HUDEP-2 (cell line): ENCODE measurements around the gene KCNH1.
A peak's percentile ranks its signal among the peaks of the same experiment; 100 is the strongest.
"Not testable (repeated sequence)": the region's sequence is repeated elsewhere in the genome, so short reads cannot be mapped to it uniquely, and the experiment has no call there.

Experiments
- DNase-seq, 76 experiments: peaks; one replicate each; lab custom pipeline; 2025; ENCODE audit not compliant: unreplicated experiment in 76 of 76; lab: John Stamatoyannopoulos, UW

Gene KCNH1

GRCh38 chr1:211013346-211014240 lies 120.4 kb downstream of the KCNH1 start:
- no peak for DNase-seq

- not testable (repeated sequence) for DNase-seq
These were observed 122.8 kb downstream of the KCNH1 start for GRCh38 chr1:211011128-211011527.

DNA sequence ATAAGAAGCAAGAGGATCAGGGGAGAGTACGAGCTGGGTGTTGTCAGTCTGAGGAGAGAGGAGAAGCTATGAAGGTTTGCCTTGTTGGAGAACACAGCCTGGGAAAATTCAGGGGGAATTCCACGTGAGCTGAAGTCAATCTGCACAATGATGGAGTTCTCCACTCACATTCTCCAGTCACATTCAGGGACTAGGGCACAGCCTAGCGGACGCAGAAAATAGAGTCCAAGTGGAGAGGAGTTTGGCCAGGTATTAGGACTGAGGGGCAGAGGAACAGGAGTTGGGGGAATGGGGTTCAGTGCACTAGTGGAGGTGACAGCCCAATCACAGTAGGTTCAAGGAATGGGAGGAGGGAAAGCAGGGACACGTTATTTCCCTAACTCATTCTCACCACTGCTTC lies 124.0 kb downstream of the KCNH1 start:
- no peak for DNase-seq

DNA sequence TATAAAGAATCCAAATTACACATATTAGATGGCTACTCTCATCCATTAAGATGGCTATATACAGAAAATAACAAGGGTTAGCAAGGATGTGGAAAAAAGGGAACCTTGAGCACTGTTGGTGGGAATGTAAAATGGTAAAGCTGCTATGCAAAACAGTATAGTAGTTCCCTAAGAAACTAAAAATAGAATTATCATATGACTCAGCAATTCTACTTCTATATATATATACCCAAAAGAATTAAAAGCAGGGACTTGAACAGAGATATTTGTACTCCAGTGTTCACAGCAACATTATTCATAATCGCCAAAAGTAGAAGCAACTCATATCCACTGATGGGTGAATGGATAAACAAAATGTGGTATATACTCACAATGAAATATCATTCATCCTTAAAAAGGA lies 126.1 kb downstream of the KCNH1 start:
- no peak for DNase-seq

GRCh38 chr1:210995931-210996330 lies 138.0 kb downstream of the KCNH1 start:
- DNase-seq: not testable (repeated sequence)

GRCh38 chr1:210992837-210993236 lies 141.1 kb downstream of the KCNH1 start:
- DNase-seq: no peak

GRCh38 chr1:210989905-210990304 lies 144.0 kb downstream of the KCNH1 start:
- DNase-seq: no peak

DNA sequence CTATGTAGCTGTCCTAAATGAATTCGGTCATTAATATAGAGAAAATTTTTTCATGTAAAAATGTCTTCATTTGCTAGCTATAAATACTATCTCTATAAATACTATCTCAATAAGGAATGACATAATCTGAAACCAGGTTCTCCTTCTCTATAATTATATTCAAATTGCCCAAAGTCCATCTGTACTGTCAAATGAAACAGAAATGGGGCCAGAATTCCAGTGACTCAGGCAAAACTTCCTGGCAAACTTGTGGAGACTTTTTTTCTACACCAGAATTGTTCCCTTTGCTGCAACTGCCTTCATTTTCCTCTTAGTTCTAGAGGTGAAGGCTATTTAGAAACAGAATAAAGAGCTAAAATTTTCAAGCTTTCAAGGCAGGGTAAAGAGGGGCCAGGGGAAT lies 152.5 kb downstream of the KCNH1 start:
- DNase-seq: no peak

DNA sequence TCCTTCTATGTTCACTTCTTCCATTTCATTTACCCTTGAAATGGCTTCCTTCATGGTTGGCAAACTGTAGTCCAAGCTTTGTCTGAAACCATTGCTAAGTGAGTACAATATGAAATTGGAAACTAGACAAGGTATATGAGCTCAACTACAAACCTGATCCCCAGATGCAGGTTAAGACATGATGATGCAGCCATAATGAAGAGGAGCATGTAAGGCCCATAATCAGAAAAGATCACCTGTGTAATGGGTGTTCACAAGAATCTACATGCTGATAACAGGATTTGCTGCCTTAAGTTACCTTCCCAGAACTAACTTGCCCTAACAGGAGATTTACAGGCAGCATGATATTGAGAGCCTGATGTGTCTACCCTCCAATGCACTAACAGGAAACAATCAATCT lies 153.9 kb downstream of the KCNH1 start:
- no peak for DNase-seq

GRCh38 chr1:210978974-210979354 lies 155.0 kb downstream of the KCNH1 start:
- DNase-seq: no peak

GRCh38 chr1:210978316-210978973 lies 155.5 kb downstream of the KCNH1 start:
- no peak for DNase-seq

DNA sequence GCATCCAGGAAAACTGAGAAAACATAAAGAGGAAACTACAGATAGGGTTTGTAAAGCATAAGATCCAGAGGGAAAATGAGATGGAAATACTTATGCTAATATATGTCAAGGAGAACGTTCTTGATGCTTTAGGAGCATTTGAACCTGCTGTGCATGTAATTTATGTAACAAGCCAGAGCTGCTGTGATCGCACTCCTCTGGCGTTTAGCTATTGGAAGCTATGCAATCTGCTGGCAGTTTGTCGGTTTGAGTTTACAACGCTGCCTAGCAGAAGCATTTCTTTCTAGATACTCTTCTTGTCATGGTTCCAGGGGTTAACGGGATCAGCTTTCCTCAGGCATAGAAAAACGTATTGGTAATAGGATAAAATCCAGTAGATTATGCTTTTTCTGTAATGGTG lies 182.7 kb downstream of the KCNH1 start:
- DNase-seq: no peak

GRCh38 chr1:210949940-210950546 lies 183.9 kb downstream of the KCNH1 start:
- DNase-seq: peak in 27 of 76 experiments; percentile 2 to 52 (median 9)

- DNase-seq: no peak
These were observed 184.5 kb downstream of the KCNH1 start for GRCh38 chr1:210949489-210949888.

GRCh38 chr1:210949039-210949438 lies 184.9 kb downstream of the KCNH1 start:
- DNase-seq: no peak

- DNase-seq: peak in 1 of 76 experiments; percentile 2
These were observed 189.7 kb downstream of the KCNH1 start for GRCh38 chr1:210944252-210944651.

DNA sequence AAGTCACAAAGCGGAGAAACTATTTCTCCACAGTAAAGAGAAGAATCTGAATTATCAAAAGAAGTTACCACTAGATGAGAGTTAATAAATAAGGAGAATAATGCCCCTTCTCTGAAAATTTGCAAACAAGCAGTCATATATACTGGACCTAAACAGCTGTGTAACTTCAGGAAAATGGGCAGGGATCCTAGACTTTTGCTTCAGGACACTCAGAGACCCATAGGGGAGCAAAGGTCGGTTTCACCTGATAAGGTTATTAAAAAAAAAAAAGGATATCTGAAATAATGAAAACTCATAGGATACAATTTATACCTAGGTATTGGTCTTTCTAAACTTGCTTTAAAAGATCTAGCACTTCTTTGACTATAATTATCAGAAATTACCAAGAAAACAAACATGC lies 191.4 kb downstream of the KCNH1 start:
- no peak for DNase-seq

DNA sequence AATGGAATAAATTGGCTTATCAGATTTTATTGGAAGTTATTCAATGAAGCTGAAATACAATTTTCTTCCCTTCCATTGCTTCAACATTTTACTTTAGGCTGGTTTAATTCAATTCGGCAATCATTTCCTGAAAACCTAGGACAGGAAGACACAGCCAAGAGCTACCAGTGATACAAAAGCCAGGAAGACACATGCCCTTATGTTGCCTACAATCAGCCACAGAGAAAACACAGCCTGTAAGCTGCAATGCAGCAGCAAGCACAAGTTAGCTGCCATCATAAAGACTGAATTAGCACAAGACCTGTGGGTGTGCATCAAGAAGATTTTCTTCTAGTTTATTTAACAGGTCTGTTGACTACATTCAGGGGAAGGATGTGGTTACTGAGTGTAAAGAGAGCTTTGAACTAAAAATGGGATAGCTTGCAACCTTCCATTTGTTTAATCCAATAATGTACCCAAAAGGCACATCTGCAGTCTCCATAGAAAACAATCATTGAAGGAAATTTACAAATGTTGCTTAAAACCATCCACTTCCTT lies 193.8 kb downstream of the KCNH1 start:
- no peak for DNase-seq

- DNase-seq: no peak
These were observed 195.5 kb downstream of the KCNH1 start for GRCh38 chr1:210938416-210938925.

DNA sequence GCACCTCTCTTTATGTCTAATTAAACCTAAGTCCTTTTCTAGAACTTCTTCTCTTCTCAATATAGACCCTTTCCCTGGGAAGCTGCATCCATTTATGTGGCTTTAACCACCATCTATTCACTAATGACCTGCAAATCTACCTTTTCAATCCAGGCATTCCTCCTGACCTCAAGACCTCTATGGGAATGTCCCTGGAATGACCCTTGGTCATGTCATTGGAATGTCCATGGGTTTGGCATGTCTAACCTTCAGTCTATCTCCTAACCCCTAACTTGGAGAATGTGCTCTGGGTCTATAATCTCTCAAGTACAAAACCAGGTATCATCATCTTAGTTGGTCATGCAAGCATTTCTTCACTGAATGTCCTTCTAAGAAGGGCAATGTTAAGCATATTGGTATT lies 196.1 kb downstream of the KCNH1 start:
- DNase-seq: no peak

GRCh38 chr1:210935905-210936304 lies 198.0 kb downstream of the KCNH1 start:
- no peak for DNase-seq
